H1 (cell line): Measurements from ENCODE around the gene ATP11A. TPM values are rescaled to one million over a fixed set of nuclear protein-coding genes. Genes with fewer than 3 reads are reported as not detected.

Experiments
- ASH2L ChIP-seq: fragments of 200-600, 300-600 bp; sonication (generic); IDR thresholded peaks from one replicate; pipeline ENCODE4 v1.7.1; 2017; ENCODE audit warnings: low read length
- BRCA1 ChIP-seq: IDR thresholded peaks from 2 replicates; pipeline ENCODE4 v1.6.1; 2012; ENCODE audit warnings: low read depth, low read length, improper control_type of control experiment
- FOSL1 ChIP-seq: IDR thresholded peaks from 2 replicates; pipeline ENCODE4 v1.6.1; 2011; ENCODE audit warnings: mild to moderate bottlenecking, low read depth, low read length, moderate library complexity; ENCODE audit not compliant: insufficient read depth
- GABPA ChIP-seq: IDR thresholded peaks from 2 replicates; pipeline ENCODE4 v1.6.1; 2011; ENCODE audit warnings: mild to moderate bottlenecking, low read length, moderate library complexity, borderline replicate concordance; ENCODE audit not compliant: insufficient read depth
- NRF1 ChIP-seq: IDR thresholded peaks from 2 replicates; pipeline ENCODE4 v1.6.1; 2011; ENCODE audit warnings: mild to moderate bottlenecking, low read depth, low read length, improper control_type of control experiment
- TAF1 ChIP-seq: IDR thresholded peaks from 2 replicates; pipeline ENCODE4 v1.6.1; 2011; ENCODE audit warnings: mild to moderate bottlenecking, low read depth, low read length
- TAF7 ChIP-seq: optimal IDR thresholded peaks from 2 replicates; pipeline ENCODE3; 2011; ENCODE audit warnings: low read depth, mild to moderate bottlenecking, inconsistent platforms, low read length, moderate library complexity, borderline replicate concordance
- ZNF274 ChIP-seq: IDR thresholded peaks from 2 replicates; pipeline ENCODE4 v1.7.0; 2012; ENCODE audit warnings: low read length, borderline replicate concordance; ENCODE audit errors: extremely low read depth
- polyA plus RNA-seq, 7 experiments: library from polyadenylated mRNA; depleted of rRNA in 3 of 7; stranded (reverse) in 5 of 7; unstranded in 2 of 7; fragments of >200 nt in 5 of 7; fragments of 200-250 nt in 2 of 7; gene quantifications; 1 replicate in 5 of 7; 2 replicates in 1 of 7; 4 replicates in 1 of 7; pipeline versions ENCODE4 v1.2.1 to v1.2.3, GENCODE V29; 2011 to 2013; ENCODE audit warnings: missing spikeins in 2 of 7, mixed read lengths in 2 of 7
- total RNA-seq: library from RNA; stranded (reverse); fragmentation: NEBNext Ultra II Directional; extraction: Animal tissue kit (Norgen Biotek cat#: 25700); gene quantifications from 2 replicates; pipeline ENCODE4 v1.2.1, GENCODE V29; 2021

Gene ATP11A
- total and polyA plus RNA-seq, 2 of the 8 experiments (the other 6 are each of a cell fraction or from before 2014, with no cell fraction given) = 28.8 to 72.9 TPM

- TF ChIP-seq BRCA1 (no peak), NRF1 (no peak), FOSL1 (no peak), GABPA (no peak), TAF7 (no peak), ZNF274 (no peak), ASH2L (no peak), TAF1 (no peak)
Measured at GRCh38 chr13:112907871-112908331, 218.1 kb downstream of the ATP11A start (continued).
